IPS-20b (cell line): ENCODE results near the gene NT5C2.
"Not testable (repeated sequence)": the region's sequence is repeated elsewhere in the genome, so short reads cannot be mapped to it uniquely, and the experiment has no call there.

ENCODE experiments used
- H3K27ac ChIP-seq: one replicate; pipeline ENCODE4 v1.5.1; 2013; ENCODE audit warnings: low read length
- H3K27me3 ChIP-seq: 2 replicates; pipeline ENCODE4 v1.6.1; 2013; ENCODE audit warnings: mild to moderate bottlenecking, low read length, inconsistent platforms; ENCODE audit not compliant: insufficient read depth
- H3K36me3 ChIP-seq: 2 replicates; pipeline ENCODE4 v1.6.1; 2013; ENCODE audit warnings: low read depth, mild to moderate bottlenecking, inconsistent platforms, low read length, moderate library complexity; ENCODE audit not compliant: insufficient read depth
- H3K4me1 ChIP-seq: 2 replicates; pipeline ENCODE4 v1.6.1; 2013; ENCODE audit warnings: mild to moderate bottlenecking, control low read depth, inconsistent platforms, low read length, moderate library complexity; ENCODE audit not compliant: insufficient read depth
- H3K4me3 ChIP-seq: 2 replicates; pipeline ENCODE4 v1.5.1; 2013; ENCODE audit warnings: mild to moderate bottlenecking, low read length, inconsistent platforms
- H3K9ac ChIP-seq: 2 replicates; pipeline ENCODE4 v1.6.1; 2013; ENCODE audit warnings: low read depth, mild to moderate bottlenecking, inconsistent platforms, low read length, moderate library complexity
- H3K9me3 ChIP-seq: 2 replicates; pipeline ENCODE4 v1.6.1; 2013; ENCODE audit warnings: mild to moderate bottlenecking, low read depth, low read length, inconsistent platforms; ENCODE audit not compliant: insufficient read depth

NT5C2 gene

DNA sequence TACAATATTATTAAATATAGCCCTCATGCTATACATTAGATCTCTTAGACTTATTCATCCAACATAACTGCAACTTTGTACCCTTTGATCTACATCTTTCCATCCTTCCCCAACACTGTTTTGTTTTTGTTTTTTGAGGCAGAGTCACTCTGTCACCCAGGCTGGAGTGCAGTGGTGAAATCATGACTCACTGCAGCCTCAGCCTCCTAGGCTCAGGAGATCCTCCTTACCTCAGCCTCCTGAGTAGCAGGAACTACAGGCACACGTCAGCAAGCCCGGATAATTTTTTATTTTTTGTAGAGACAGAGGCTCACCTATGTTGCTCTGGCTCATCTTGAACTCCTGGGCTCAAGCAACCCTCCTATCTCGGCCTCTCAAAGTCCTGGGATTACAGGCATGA, 53.3 kb downstream of the NT5C2 start:
- Histone ChIP-seq H3K9ac (no peak overlapping the region), H3K4me3 (no peak overlapping the region), H3K27ac (no peak overlapping the region), H3K36me3 (peaks cover 18% of the 10 kb centered on the region), H3K9me3 (0 out of 2 replicates have a peak, but pooled peaks cover 5% of the 10 kb centered on the region), H3K27me3 (no peaks in the 10 kb centered on the region), H3K4me1 (no peaks in the 10 kb centered on the region)

DNA sequence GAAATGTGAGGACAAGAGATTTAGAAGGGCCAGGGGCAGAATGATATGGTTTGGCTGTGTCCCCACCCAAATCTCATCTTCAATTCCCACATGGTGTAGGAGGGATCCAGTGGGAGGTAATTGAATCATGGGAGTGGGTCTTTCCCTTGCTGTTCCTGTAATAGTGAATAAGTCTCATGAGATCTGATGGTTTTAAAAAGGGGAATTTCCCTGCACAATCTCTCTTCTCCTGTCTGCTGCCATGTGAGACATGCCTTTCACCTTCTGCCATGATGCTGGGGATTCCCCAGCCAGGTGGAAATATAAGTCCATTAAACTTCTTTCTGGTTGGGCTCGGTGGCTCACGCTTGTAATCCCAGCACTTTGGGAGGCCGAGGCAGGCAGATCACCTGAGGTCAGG, 57.9 kb downstream of the NT5C2 start:
- H3K9ac ChIP-seq, H3K27ac ChIP-seq, H3K4me3 ChIP-seq, H3K27me3 ChIP-seq, H3K4me1 ChIP-seq: not testable (repeated sequence)
- Histone ChIP-seq H3K36me3 (peaks cover 18% of the 10 kb centered on the region), H3K9me3 (peaks cover 11% of the 10 kb centered on the region; the same call in 1 of the 2 replicates)

DNA sequence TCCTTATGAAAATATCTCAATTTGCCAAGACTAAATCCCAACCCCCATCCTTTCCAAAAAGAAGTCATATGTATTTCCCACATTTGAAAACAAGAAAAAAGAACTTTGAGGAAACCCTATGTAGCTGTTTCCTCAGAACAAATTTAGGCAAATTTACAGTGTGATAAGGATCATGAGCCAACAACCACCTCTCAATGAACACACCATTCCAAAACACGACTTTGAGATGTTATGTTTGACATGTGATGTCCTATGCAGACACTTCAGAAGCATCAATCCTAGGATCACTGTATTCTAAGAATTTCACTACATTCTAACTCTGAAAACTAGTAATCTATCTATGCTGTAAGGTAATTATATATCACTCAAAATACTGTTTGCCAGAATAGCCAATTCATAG, 62.2 kb downstream of the NT5C2 start:
- H3K4me1 ChIP-seq, result no peaks in the 10 kb centered on the region
- peaks cover 6% of the 10 kb centered on the region for H3K36me3 ChIP-seq

DNA sequence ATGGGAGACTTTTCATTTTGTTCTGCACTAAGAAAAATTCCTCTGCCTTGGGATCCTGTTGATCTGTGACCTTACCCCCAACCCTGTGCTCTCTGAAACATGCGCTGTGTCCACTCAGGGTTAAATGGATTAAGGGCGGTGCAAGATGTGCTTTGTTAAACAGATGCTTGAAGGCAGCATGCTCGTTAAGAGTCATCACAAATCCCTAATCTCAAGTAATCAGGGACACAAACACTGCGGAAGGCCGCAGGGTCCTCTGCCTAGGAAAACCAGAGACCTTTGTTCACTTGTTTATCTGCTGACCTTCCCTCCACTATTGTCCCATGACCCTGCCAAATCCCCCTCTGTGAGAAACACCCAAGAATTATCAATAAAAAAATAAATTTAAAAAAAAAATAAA, 62.9 kb downstream of the NT5C2 start:
- H3K4me3 ChIP-seq, H3K27ac ChIP-seq, H3K4me1 ChIP-seq, H3K27me3 ChIP-seq, H3K36me3 ChIP-seq, H3K9ac ChIP-seq: not testable (repeated sequence)
- H3K9me3 ChIP-seq, result peaks cover 10% of the 10 kb centered on the region; the same call in 1 of the 2 replicates

More for the DNA sequence above, 62.2 kb downstream of the NT5C2 start:
- Histone ChIP-seq H3K4me3 (no peak overlapping the region), H3K27me3 (no peaks in the 10 kb centered on the region), H3K27ac (no peak overlapping the region), H3K9ac (no peak overlapping the region), H3K9me3 (peaks cover 11% of the 10 kb centered on the region; the same call in 1 of the 2 replicates)

DNA sequence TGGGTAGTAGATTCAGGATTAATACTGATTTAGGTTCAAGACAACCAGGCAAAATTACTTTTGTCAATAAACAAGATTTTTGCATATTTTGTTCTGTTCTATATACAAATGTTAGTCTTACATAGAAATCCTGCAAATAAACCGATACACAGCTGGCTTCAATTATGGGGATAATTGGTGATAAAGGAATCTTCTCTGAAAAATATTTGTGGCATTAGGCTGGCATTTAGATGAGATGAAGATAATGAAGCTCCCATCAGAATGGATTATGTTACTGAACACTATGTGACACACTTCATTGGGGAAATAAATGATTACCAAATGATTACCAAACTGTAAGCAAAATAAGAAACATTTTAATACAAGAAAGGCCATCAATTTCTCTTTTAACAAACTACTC, 65.8 kb downstream of the NT5C2 start:
- Histone ChIP-seq H3K36me3 (no peaks in the 10 kb centered on the region; the same call in 1 of the 2 replicates), H3K27ac (no peak overlapping the region), H3K27me3 (no peaks in the 10 kb centered on the region), H3K4me3 (no peak overlapping the region), H3K4me1 (no peaks in the 10 kb centered on the region), H3K9ac (no peak overlapping the region), H3K9me3 (no peaks in the 10 kb centered on the region)

DNA sequence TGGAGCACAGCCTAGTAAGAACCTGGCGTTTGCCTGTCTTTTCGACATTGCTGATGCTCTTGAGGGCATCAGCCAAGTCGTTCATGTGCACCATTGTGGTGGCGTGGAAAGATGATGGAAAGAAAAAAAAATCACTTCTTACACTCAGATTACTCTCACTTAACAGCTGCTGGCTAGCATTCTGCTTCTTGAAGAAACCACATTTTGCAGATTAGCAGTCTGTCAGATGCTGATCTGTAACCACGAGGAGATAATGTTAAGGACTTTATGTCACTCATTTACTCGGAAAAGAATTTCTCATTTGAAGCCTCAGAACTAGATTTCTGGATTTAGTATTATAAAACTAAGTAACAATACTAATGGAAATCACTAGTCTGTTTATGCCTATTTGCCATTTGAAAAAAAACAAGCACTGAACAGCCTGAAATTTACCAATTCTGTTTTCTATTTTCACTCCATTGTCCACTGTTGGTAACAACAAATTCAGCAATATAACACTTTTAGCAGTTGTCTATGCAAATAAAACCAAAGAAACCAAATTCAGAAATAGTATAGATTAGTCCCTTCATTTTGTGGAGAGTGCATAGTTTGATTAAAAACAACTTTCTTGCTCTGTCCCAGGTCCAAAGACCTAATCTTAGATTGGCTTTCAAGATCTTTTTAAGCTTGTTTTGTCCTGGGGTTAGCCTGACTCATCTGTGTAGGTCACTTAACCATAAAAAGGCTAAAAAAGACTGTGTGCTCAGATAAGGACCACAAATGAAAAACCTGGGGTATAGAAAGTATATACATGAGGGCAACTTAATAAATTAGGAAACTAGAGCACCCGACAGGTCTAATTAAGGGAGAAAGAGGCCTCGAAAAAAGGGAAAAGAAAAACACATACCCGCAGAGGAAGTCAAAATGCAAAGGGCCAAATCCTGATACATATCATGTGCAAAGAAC, 67.5 kb downstream of the NT5C2 start:
- Histone ChIP-seq H3K9ac (no peak overlapping the region), H3K36me3 (no peaks in the 10 kb centered on the region; the same call in 1 of the 2 replicates), H3K27ac (no peak overlapping the region), H3K9me3 (no peaks in the 10 kb centered on the region), H3K4me3 (no peak overlapping the region), H3K27me3 (no peaks in the 10 kb centered on the region), H3K4me1 (no peaks in the 10 kb centered on the region)

DNA sequence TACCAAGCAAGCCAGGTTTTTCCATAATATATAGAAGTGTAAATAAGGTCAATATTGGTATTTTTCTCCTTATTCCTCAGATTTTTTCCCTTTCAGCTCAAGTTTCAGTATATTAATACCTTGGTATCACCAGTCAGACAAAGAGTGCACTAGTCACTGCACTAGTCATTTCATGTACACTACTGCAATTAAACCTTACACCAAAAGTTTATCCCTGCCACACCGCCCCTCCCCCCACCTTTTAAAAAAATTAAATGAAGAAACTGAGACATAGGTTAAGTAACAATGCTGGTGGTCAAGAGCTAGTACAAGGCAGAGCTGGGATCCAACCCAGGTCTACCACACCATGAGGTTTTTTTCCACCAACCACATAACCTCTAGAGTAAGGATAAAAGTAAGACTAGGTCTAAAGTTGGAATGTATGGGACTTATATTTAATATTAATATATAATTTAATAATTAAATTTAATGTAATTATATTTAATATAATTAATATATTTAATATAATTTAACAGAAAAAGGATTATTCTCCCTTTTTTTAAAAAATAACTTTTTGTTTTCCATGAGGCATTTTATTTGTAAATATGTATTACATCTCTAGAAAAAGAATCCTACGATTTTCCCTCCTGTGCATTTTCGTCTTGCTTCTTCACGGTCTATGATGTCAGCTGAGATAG, 68.5 kb downstream of the NT5C2 start:
- Histone ChIP-seq H3K4me3 (no peak overlapping the region), H3K9me3 (no peaks in the 10 kb centered on the region), H3K27me3 (no peaks in the 10 kb centered on the region), H3K27ac (no peak overlapping the region), H3K9ac (no peak overlapping the region), H3K4me1 (no peaks in the 10 kb centered on the region), H3K36me3 (no peaks in the 10 kb centered on the region; the same call in 1 of the 2 replicates)

DNA sequence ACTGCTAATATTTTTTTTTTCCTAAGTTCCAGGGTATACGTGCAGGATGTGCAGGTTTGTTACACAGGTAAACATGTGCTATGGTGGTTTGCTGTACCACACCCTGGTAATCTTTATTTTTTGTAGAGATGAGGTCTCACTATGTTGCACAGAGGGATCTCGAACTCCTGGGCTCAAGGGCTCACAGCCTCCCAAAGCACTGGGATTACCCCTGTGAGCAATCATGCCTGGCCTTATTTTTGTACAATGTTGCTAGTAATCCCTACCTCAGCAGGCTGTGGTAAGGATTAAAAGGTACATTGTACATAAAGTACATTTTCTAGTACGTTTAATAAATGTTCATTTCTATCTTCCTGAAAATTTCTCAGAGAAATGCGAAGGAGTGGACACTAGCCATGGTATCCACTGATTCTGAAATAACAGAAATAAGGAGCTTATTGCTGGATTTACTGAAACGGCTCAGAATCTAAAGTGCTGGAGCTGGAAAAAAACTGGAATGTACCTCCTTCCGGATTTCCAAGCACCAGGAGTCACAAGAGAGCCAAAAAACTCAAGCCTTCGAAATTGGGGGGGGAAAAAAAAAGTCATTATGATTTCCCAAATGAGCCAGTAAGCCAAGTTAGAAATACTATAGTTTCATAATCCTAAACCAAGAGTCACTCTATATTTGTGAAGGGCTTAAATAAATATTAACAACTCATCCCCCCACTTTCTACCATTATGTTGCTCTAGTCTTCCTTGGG, 69.6 kb downstream of the NT5C2 start:
- Histone ChIP-seq H3K4me1 (no peaks in the 10 kb centered on the region), H3K27ac (no peak overlapping the region), H3K9ac (no peak overlapping the region), H3K4me3 (no peak overlapping the region), H3K27me3 (no peaks in the 10 kb centered on the region), H3K36me3 (no peaks in the 10 kb centered on the region; the same call in 1 of the 2 replicates), H3K9me3 (no peaks in the 10 kb centered on the region)

DNA sequence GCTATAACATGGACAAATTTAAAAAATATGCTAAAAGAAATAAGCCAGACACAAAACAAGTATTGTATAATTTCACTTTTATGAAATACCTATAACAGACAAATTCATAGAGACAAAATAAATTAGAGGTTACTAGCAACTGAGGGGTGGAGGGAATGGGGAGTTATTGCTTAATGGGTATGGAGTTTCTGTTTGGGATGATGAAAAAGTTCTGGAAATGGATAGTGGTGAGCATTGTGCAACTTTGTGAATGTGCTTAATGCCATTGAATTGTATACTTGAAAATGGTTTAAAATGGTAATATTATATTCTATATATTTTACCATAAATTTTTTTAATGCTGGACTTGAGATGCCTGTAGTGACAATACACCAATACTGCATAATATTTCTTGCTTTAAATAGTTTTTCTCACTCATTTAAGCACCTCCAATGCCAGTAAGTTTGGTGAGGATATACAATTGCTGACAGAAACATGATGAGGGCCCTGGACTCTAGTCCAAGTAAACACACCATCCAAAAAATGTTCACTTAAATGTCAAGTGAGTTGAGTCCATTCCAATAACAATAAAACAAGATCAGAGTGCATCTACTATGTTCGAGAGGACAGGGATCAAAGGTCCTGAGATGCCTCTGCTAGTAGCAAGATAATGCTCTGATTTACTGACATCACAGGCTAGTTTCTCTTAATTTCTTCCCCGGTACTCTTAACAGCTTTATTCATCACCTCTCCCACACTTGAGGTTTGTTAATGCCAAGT, 71.9 kb downstream of the NT5C2 start:
- Histone ChIP-seq H3K9ac (no peak overlapping the region), H3K4me1 (no peaks in the 10 kb centered on the region), H3K9me3 (no peaks in the 10 kb centered on the region), H3K36me3 (no peaks in the 10 kb centered on the region), H3K4me3 (no peak overlapping the region), H3K27ac (no peak overlapping the region), H3K27me3 (no peaks in the 10 kb centered on the region)

DNA sequence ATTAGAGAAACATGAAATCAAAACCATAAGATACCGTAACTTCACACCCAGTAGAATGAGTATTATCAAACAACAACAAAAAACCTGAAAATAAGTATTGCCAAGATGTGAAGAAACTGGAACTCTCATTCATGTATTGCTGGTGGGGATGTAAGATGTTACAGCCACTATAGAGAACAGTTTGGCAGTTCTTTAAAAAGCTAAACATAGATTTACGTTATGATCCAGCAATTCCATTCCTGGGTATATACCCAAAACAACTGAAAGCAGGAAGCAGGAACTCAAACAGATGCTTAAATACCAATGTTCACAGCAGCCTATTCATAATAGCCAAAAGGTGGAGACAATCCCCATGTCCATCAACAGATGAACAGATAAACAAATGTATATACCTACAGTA, 72.5 kb downstream of the NT5C2 start:
- no peak overlapping the region for H3K27ac ChIP-seq
- no peaks in the 10 kb centered on the region for H3K36me3 ChIP-seq
- no peaks in the 10 kb centered on the region for H3K9me3 ChIP-seq
- no peak overlapping the region for H3K4me3 ChIP-seq
- H3K4me1 ChIP-seq, result no peaks in the 10 kb centered on the region
- H3K9ac ChIP-seq, result no peak overlapping the region
- H3K27me3 ChIP-seq, result no peaks in the 10 kb centered on the region

DNA sequence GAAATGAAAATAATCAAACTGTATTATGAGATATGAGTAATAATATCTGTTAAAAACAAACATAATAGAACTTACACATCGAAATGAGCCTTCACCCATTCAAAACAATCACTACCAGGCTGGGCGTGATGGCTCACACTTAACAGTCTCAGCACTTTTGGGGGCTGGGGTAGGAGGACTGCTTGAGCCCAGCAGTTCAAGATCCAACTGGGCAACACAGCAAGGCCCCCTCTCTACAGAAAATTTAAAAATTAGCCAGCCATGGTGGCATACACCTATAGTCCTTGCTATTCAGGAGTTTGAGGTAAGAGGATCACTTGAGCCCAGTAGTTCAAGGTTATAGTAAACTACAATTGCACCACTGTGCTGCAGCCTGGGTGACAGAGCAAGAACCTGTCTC, 75.8 kb downstream of the NT5C2 start:
- no peaks in the 10 kb centered on the region for H3K36me3 ChIP-seq
- no peaks in the 10 kb centered on the region for H3K27me3 ChIP-seq
- H3K9ac ChIP-seq, result no peak overlapping the region
- no peaks in the 10 kb centered on the region for H3K9me3 ChIP-seq
- H3K4me3 ChIP-seq, result no peak overlapping the region
- H3K27ac ChIP-seq, result no peak overlapping the region
- H3K4me1 ChIP-seq, result peaks cover 4% of the 10 kb centered on the region; the same call in 1 of the 2 replicates
